ENCODE measurements around the gene TCF7L2.

Gene TCF7L2

DNA sequence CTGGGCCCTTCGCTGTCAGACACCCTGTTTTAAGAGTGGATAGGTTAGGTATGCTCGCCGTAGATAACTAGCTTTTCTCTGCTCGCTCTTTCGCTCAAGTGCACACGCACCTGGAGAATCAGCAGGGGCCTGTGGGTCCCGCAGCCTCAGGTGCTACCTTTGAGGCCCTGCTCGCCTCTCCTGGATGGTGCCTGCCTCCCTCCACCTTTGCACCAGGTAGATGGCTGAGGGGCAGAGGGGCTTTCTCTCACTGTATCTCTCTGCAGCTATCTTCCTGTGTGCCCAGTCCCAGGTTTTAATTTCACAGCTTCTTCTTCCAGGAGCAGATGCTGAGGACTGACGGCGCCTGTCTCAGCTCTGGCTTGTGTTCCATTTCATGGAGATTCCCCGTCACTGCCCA, 227.9 kb downstream of the TCF7L2 start:
- DNase-seq (ENCODE audit: low read depth in 3 of 3), result no peak

DNA sequence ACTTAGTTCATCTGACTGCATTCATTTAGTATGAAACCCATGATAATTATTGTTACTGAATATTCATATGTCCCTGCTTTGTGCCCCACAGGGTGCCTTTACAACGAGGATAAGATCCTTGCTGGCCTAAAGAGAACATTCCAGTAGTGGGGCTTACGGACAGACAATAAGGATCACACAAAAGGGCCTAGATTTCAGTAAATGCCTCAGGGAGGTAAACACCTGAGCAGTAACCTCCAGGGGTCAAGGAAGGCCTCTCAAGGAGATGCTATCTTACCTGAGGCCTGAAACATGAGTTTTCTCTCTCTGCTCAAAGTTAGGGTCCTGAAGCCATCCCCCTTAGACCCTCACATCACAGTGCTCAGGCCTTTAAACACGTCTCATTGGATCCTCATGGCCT, 228.7 kb downstream of the TCF7L2 start:
- DNase-seq (ENCODE audit: low read depth in 3 of 3), result no peak

DNA sequence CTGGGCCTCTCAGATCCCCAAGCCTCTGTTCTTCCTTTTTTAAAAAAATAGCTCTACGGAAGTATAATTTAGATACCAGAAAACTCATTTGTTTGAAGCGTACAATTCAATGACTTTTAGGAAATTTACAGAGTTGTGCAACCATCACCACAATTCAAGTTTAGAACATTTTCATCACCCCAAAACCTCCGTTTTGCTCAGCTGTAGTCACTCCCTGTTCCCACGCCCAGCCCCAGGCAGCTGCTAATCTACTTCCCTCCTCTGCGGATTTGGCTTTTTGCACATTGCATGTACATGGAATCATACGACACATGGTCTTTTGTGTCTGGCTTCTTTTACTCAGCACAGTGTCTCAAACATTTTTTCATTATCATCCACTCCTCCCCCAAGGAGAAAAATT, 229.2 kb downstream of the TCF7L2 start:
- DNase-seq (ENCODE audit: low read depth in 3 of 3), result no peak

DNA sequence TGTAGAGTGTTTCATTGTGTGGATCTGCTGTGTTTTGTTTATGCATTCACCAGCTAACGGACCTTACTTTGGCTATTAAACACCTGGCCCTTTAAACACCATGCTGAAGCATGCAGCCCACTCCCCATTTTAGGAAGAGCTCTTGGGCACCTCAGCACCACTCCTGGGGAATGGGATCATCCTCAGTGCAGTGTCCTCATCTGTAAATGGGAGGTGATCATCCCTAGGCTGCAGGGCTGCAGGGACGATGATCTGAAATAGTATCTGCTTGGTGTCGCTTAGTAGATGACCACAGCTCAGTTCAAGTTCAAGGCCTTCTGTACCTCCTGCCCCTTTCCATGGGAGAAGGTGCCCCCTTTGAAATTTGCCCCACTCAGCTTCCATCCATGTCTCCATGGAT, 229.9 kb downstream of the TCF7L2 start:
- DNase-seq (ENCODE audit: low read depth in 3 of 3), result no peak

DNA sequence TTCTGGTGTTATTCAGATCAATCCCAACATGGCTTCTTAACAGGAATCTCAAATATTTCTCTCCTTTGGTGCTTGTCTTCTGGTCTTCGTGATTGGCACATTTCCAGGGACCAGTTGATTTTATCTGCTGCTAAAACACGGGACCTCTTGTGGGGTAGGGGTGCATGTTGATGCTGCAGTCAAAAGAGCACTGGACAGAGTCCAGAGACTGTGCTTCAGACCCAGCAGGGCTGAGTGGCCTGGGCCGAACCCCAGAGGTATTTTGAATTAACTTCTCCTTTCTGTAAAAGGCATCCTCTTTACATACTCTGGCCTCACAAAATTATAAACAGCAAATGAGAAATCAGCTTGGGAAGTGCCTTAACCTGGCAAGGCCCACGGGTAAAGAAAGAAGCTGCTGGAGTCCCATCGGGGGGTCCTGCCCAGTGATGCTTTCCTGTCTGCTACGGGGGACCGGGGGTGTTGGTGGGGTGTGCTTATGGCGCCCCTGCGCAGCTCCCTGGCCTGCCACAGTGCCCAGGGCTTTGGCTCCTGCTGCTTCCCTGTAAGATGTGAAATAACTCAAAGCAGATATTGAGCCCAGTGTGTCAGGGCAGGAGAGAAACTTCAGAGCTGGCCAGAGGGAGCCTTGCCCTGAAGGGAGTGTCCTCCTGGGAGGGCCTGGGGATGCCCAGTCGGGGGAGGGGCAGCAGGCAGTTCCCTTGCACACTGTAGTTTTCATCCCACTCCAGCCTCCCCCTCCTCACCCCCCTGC, 230.5 kb downstream of the TCF7L2 start:
- DNase-seq (ENCODE audit: low read depth in 3 of 3), result no peak

DNA sequence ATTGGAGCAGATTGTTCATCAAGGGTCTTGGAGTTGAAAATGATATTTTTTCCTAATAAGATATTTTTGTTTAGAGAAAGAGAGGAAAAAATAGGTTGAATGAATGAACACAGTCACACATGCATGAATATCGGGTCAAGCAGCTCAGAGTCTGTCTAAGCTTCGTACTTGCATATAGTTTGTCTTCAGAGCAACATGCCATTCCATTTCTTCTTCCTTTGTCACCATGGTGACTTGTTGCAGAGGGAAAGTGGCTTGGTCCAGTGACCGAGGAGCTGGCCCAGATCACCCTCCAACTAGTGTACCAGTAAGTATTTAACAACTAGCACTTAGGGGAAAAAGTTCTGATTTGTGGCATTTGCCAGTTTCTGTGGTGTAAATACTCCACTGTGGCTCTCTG, 232.1 kb downstream of the TCF7L2 start:
- no peak for DNase-seq (ENCODE audit: low read depth in 3 of 3)

DNA sequence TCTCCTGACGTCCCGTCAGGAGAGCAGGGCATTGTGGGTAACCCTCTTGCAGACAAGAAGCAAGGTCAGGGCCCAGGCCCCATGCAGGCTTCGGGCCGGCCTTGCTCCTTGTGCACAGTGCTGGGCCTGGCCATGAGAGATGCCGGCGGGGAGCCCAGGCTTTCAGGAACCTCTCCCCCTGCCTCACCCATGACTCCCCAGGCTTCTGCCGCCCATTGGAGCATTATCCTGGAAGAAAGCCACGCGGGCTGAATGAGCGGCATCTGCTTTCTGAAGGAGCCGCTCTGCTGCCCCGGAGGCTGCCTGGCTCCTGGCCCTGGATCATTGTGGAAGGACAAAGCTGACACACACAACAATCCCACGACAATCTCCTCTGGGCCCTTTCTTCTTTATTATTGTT, 233.5 kb downstream of the TCF7L2 start:
- no peak for DNase-seq (ENCODE audit: low read depth in 3 of 3)

DNA sequence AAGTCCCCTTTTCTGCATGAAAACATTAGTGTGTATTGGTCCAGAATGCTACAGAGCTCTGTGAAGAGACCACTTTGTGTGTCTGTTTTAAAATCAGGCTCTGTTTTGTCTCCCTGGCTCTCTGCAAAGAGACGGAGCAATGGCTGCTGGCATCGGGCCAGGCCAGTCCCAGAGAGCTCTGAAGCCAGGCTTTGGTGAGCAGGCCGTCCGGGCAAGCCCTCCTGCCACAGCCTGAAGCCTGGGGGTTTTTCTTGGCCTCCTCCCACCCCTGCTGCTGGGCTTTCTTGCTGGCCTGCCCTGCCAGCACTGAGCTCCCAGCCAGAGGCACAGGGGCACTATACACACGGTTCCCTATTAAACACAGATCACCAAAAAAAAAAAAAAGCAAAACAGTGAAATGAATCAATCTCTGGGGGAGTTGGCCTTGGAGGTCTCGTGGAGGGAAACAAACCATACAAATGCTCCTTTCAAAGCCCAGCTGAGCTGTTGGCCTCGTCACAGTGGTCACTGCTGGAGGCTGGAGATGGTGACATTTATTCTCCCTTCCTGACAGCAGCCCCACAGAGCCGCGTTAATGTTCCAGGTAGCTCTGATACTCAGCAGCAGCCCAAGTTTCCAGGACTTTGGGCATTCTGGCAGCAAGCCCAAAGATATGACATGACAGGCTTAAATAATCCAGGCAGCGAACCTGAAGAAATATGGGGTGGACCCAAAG, 237.2 kb downstream of the TCF7L2 start:
- no peak for DNase-seq (ENCODE audit: low read depth in 3 of 3)

DNA sequence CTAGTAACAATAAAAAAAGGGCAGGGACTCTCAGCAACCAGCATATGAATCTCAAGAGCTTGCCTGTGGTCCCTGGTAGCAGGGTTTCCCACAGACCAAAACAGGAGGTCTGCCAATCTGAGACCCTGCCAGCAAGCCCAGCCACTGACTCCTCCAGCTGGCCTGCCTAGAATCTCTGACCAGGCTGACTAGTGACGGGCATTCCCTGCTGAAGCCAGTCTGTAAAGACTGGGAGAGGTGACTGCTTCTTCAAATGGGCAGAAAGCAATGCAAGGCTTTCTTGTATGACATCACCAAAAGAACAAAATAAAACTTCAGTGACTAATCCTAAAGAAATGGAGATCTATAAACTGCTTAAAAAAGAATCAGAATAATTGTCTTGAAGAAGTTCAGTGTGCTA, 249.4 kb downstream of the TCF7L2 start:
- no peak for DNase-seq (ENCODE audit: low read depth in 3 of 3)

DNA sequence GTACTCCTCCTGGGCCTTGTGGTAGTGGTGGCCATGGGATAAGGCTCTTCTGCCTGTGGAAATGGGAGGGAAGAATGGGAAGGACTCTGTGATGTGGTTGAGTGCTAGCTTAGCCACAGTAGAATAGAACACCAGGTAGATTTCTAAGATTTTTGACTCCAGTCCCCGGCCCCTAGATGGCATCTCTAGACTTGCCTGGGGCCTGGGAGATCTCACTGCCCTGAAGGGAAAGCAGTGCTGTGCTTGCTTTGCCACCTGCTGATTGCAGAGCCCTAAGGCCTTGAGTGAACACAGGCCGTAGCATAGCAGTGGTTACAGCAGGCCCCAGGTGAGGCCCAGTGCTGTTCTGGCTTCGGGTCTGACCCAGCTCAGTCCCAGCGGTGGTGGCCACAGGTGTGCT, 252.0 kb downstream of the TCF7L2 start:
- DNase-seq (ENCODE audit: low read depth in 3 of 3), result no peak

DNA sequence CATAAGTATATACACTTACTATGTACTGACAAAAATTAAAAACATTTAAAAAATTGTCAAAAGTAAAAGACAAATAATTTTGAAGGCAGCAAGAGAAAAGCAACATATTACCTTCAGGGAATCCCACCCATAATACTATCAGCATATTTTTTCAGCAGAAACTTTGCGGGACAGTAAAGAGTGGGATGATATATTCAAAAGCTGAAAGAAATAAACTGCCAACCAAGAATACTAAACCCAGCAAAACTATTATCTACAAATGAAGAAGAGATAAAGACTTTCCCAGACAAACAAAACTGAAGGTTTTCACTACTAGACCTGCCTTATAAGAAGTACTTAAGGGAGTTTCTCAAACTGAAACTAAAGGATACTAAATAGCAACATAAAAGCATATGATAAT, 257.9 kb downstream of the TCF7L2 start:
- no peak for DNase-seq (ENCODE audit: low read depth in 3 of 3)

DNA sequence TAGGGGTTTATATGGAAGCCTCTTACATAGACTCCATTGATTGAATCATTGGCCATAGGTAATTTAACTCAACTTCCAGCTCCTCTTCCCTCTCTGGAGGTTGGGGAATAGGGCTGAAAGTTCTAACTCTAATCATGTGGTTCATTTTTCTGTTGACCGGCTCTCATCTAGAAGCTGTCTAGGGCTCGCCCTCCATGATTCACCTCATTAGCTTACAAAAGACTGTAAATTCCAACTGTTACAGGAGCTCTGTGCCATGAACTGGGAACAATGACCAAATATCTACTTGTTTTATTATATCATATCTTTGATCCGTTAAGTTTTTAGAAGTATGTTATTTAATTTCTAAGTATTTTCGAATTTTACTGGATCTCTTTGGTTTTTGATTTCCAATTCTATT, 263.0 kb downstream of the TCF7L2 start:
- DNase-seq (ENCODE audit: low read depth in 3 of 3), result no peak

DNA sequence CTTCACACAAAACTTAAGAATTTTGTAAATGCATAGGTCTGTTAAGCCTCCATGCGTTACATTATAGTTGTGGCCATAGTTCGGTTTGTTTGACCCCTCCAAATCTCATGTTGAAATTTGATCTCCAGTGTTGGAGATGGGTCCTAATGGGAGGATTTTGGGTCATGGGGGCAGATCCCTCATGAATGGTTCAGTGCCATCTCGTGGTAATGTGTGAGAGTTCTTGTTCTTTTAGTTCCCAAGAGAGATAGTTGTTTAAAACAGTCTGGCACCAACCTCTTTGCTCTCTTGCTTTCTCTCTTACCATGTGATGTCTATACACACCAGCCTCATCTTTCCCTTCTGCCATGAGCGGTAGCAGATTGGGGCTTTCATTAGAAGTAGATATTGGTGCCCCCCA, 264.3 kb downstream of the TCF7L2 start:
- DNase-seq (ENCODE audit: low read depth in 3 of 3), result no peak

DNA sequence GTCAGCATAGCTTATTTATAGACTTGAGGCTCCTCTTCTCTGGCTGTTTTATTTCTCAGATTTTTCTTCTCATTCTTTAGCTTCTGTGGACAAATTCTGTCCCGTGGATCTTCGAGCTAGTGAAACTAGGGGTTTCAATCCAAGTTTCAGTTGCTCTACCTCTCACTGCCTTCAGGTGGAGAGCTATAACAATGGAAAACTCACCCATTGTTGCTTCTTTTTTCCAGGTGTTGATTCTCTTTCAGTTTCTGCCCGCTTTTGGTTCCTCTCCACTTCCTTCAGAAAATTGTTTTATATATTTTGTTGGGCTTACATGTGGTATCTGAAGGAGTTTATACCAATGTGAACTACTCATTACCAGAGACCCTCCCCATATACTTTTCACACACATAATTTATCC, 266.1 kb downstream of the TCF7L2 start:
- no peak for DNase-seq (ENCODE audit: low read depth in 3 of 3)

Data from stimulated activated CD4-positive, alpha-beta T cell treated with anti-CD3 and anti-CD28 coated beads, TNF-alpha, amount 100 ng/mL, for 48 hours (primary cell).